ENCODE data around the gene ZSCAN5B. TPM values are rescaled to one million over a fixed set of nuclear protein-coding genes. Genes with fewer than 3 reads are reported as not detected.
"Not testable (repeated sequence)": the region's sequence is repeated elsewhere in the genome, so short reads cannot be mapped to it uniquely, and the experiment has no call there.

Gene ZSCAN5B
- total and polyA plus RNA-seq, 7 experiments from 2014 or later: not detected

DNA sequence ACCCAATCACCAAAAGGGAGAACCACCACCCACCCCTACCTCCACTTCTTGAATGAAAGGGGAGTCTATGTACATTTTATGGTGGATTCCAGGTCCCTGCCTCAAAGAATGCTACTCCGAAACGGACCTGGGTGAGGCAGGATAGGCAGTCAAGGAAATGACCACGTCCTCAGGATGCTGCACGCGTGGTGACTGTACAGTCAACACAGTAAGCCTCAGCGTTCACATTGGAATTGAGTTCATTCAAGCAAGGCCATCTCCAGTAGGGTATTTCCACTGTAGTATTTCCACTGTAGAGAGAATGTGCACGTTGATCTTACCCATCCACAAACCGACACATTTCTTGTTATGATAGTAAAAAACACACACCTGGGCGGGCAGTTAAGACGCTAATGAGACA, 21.4 kb upstream of the ZSCAN5B start:
- Histone ChIP-seq H3K9me3 (ENCODE audit: control insufficient read depth in 2 of 3, low read length in 3 of 3) (no peaks in the 10 kb centered on the region), H3K4me1 (ENCODE audit: control insufficient read depth in 2 of 2, insufficient read depth in 2 of 2, low read length in 2 of 2) (no peaks in the 10 kb centered on the region), H3K36me3 (ENCODE audit: control insufficient read depth in 2 of 3, insufficient read depth in 3 of 3, low read length in 3 of 3) (no peaks in the 10 kb centered on the region), H3K27me3 (ENCODE audit: control insufficient read depth in 2 of 2, insufficient read depth in 2 of 2, low read length in 2 of 2) (no peaks in the 10 kb centered on the region), H3K4me3 (ENCODE audit: low read length) (no peak overlapping the region), H3K27ac (ENCODE audit: low read depth, low read length) (no peak overlapping the region)
- POLR2A ChIA-PET: no interaction called here
- intact Hi-C loops (cut with micrococcal nuclease): no loop called here
- DNase-seq: no peak
- Mint-ChIP-seq H3K9me3 (peaks cover 0 to 3% (median 0%) of the 10 kb centered on the region in 11 donors), H3K27ac (no peak overlapping the region), H3K4me3 (no peak overlapping the region), H3K36me3 (peaks cover 0 to 36% (median 18%) of the 10 kb centered on the region in 5 donors), H3K4me1 (peaks cover 0 to 5% (median 4%) of the 10 kb centered on the region in 7 donors), H3K27me3 (peaks cover 15 to 34% (median 29%) of the 10 kb centered on the region in 5 donors)
- ATAC-seq: no peak
- CTCF ChIA-PET: no interaction called here

- ChIA-PET POLR2A (no interaction called here), CTCF (no interaction called here)
- Mint-ChIP-seq H3K27ac (no peak overlapping the region), H3K9me3 (peaks cover 0 to 3% (median 0%) of the 10 kb centered on the region in 11 donors), H3K27me3 (peaks cover 15 to 39% (median 30%) of the 10 kb centered on the region in 5 donors), H3K4me3 (peak overlapping the region in 6 of 10 donors; percentile 4 to 58 (median 51)), H3K36me3 (peaks cover 0 to 20% (median 4%) of the 10 kb centered on the region in 5 donors), H3K4me1 (peaks cover 0 to 5% (median 4%) of the 10 kb centered on the region in 7 donors)
- Histone ChIP-seq H3K4me1 (ENCODE audit: control insufficient read depth in 2 of 2, insufficient read depth in 2 of 2, low read length in 2 of 2) (no peaks in the 10 kb centered on the region), H3K27me3 (ENCODE audit: control insufficient read depth in 2 of 2, insufficient read depth in 2 of 2, low read length in 2 of 2) (no peaks in the 10 kb centered on the region), H3K36me3 (ENCODE audit: control insufficient read depth in 2 of 3, insufficient read depth in 3 of 3, low read length in 3 of 3) (no peaks in the 10 kb centered on the region), H3K9me3 (ENCODE audit: control insufficient read depth in 2 of 3, low read length in 3 of 3) (no peaks in the 10 kb centered on the region), H3K4me3 (ENCODE audit: low read length) (no peak overlapping the region), H3K27ac (ENCODE audit: low read depth, low read length) (no peak overlapping the region)
- DNase-seq (no peak), ATAC-seq (no peak)
- intact Hi-C loops (cut with micrococcal nuclease): no loop called here
Observed at GRCh38 chr19:56217039-56217949, 19.7 kb upstream of the ZSCAN5B start.

GRCh38 chr19:56211718-56212117, 14.1 kb upstream of the ZSCAN5B start:
- no peaks in the 10 kb centered on the region for H3K27me3 ChIP-seq (ENCODE audit: control insufficient read depth in 2 of 2, insufficient read depth in 2 of 2, low read length in 2 of 2)
- no peaks in the 10 kb centered on the region for H3K4me1 Mint-ChIP-seq
- peaks cover 0 to 4% (median 0%) of the 10 kb centered on the region in 11 donors for H3K9me3 Mint-ChIP-seq
- no peaks in the 10 kb centered on the region for H3K36me3 ChIP-seq (ENCODE audit: control insufficient read depth in 2 of 3, insufficient read depth in 3 of 3, low read length in 3 of 3)
- H3K4me1 ChIP-seq (ENCODE audit: control insufficient read depth in 2 of 2, insufficient read depth in 2 of 2, low read length in 2 of 2): no peaks in the 10 kb centered on the region
- no peak for DNase-seq
- peaks cover 6 to 34% (median 22%) of the 10 kb centered on the region in 5 donors for H3K27me3 Mint-ChIP-seq
- CTCF ChIA-PET: no interaction called here
- H3K36me3 Mint-ChIP-seq: no peaks in the 10 kb centered on the region
- no peaks in the 10 kb centered on the region for H3K9me3 ChIP-seq (ENCODE audit: control insufficient read depth in 2 of 3, low read length in 3 of 3)
- intact Hi-C loops (cut with micrococcal nuclease): no loop called here
- no peak overlapping the region for H3K4me3 ChIP-seq (ENCODE audit: low read length)
- H3K27ac Mint-ChIP-seq: no peak overlapping the region
- ATAC-seq: no peak
- POLR2A ChIA-PET: no interaction called here
- H3K4me3 Mint-ChIP-seq: no peak overlapping the region
- no peak overlapping the region for H3K27ac ChIP-seq (ENCODE audit: low read depth, low read length)

GRCh38 chr19:56210036-56210435, 12.5 kb upstream of the ZSCAN5B start:
- ATAC-seq; H3K4me3 Mint-ChIP-seq; H3K27ac Mint-ChIP-seq; H3K27ac ChIP-seq (ENCODE audit: low read depth, low read length); H3K4me1 Mint-ChIP-seq; H3K4me3 ChIP-seq (ENCODE audit: low read length); H3K36me3 Mint-ChIP-seq; intact Hi-C loops (cut with micrococcal nuclease); DNase-seq; H3K9me3 ChIP-seq (ENCODE audit: control insufficient read depth in 2 of 3, low read length in 3 of 3); H3K4me1 ChIP-seq (ENCODE audit: control insufficient read depth in 2 of 2, insufficient read depth in 2 of 2, low read length in 2 of 2); H3K27me3 ChIP-seq (ENCODE audit: control insufficient read depth in 2 of 2, insufficient read depth in 2 of 2, low read length in 2 of 2); POLR2A ChIA-PET; CTCF ChIA-PET; H3K36me3 ChIP-seq (ENCODE audit: control insufficient read depth in 2 of 3, insufficient read depth in 3 of 3, low read length in 3 of 3); H3K9me3 Mint-ChIP-seq: not testable (repeated sequence)
- peaks cover 0 to 23% (median 19%) of the 10 kb centered on the region in 5 donors for H3K27me3 Mint-ChIP-seq

DNA sequence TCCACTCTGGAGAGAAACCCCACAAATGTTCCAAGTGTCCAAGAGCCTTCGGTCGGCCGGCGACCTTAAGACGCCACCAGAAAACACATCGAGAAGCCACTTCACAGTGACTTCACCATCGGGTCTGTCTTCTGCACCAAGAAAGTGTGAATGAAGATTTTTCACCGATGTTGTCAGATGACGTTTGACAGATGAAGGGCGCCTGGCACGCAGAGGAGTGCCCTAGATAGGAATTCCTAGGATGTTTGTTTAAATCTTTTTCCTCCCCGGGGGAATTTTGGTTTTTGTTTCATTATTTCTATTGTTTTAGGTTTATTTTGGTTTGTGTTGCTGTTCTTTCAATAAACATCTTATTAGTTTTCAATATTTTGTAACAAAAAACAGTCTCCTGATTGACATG, 11.5 kb upstream of the ZSCAN5B start:
- Mint-ChIP-seq H3K27me3 (peaks cover 0 to 14% (median 10%) of the 10 kb centered on the region in 5 donors), H3K27ac (no peak overlapping the region), H3K36me3 (no peaks in the 10 kb centered on the region), H3K4me3 (no peak overlapping the region), H3K9me3 (peaks cover 0 to 2% (median 0%) of the 10 kb centered on the region in 11 donors), H3K4me1 (no peaks in the 10 kb centered on the region)
- Histone ChIP-seq H3K4me1 (ENCODE audit: control insufficient read depth in 2 of 2, insufficient read depth in 2 of 2, low read length in 2 of 2) (no peaks in the 10 kb centered on the region), H3K36me3 (ENCODE audit: control insufficient read depth in 2 of 3, insufficient read depth in 3 of 3, low read length in 3 of 3) (no peaks in the 10 kb centered on the region), H3K9me3 (ENCODE audit: control insufficient read depth in 2 of 3, low read length in 3 of 3) (no peaks in the 10 kb centered on the region), H3K27me3 (ENCODE audit: control insufficient read depth in 2 of 2, insufficient read depth in 2 of 2, low read length in 2 of 2) (no peaks in the 10 kb centered on the region), H3K4me3 (ENCODE audit: low read length) (no peak overlapping the region), H3K27ac (ENCODE audit: low read depth, low read length) (no peak overlapping the region)
- CTCF ChIA-PET: no interaction called here
- DNase-seq (no peak), ATAC-seq (no peak)
- POLR2A ChIA-PET: no interaction called here
- intact Hi-C loops (cut with micrococcal nuclease): no loop called here

GRCh38 chr19:56207581-56207980, 10.0 kb upstream of the ZSCAN5B start:
- H3K9me3 Mint-ChIP-seq; H3K4me3 ChIP-seq (ENCODE audit: low read length); H3K27ac Mint-ChIP-seq; ATAC-seq; H3K27ac ChIP-seq (ENCODE audit: low read depth, low read length); CTCF ChIA-PET; H3K36me3 ChIP-seq (ENCODE audit: control insufficient read depth in 2 of 3, insufficient read depth in 3 of 3, low read length in 3 of 3); H3K4me1 ChIP-seq (ENCODE audit: control insufficient read depth in 2 of 2, insufficient read depth in 2 of 2, low read length in 2 of 2); DNase-seq; H3K27me3 ChIP-seq (ENCODE audit: control insufficient read depth in 2 of 2, insufficient read depth in 2 of 2, low read length in 2 of 2); H3K4me1 Mint-ChIP-seq; intact Hi-C loops (cut with micrococcal nuclease); H3K36me3 Mint-ChIP-seq; POLR2A ChIA-PET; H3K4me3 Mint-ChIP-seq; H3K9me3 ChIP-seq (ENCODE audit: control insufficient read depth in 2 of 3, low read length in 3 of 3): not testable (repeated sequence)
- peaks cover 0 to 12% (median 6%) of the 10 kb centered on the region in 5 donors for H3K27me3 Mint-ChIP-seq

GRCh38 chr19:56201973-56202372, 4.4 kb upstream of the ZSCAN5B start, which contains the start of gene ZSCAN5C:
Gene ZSCAN5C, plus strand, starts transcription at chr19:56202273. Its CDS starts 3,641 bp downstream, at chr19:56205914.
- Mint-ChIP-seq H3K4me3 (no peak within 1 kb of the TSS), H3K36me3 (no peaks in the 10 kb centered on the region), H3K27me3 (peaks cover 0 to 10% (median 4%) of the 10 kb centered on the region in 5 donors), H3K27ac (no peak within 1 kb of the TSS), H3K4me1 (no peaks in the 10 kb centered on the region), H3K9me3 (peaks cover 0 to under 1% (median 0%) of the 10 kb centered on the region in 11 donors)
- DNase-seq (no peak), ATAC-seq (no peak)
- no peaks in the 10 kb centered on the region for H3K36me3 ChIP-seq (ENCODE audit: control insufficient read depth in 2 of 3, insufficient read depth in 3 of 3, low read length in 3 of 3)
- H3K27ac ChIP-seq (ENCODE audit: low read depth, low read length): no peak within 1 kb of the TSS
- intact Hi-C loops (cut with micrococcal nuclease): no loop called here
- ChIA-PET CTCF (no interaction called here), POLR2A (no interaction called here)
- no peaks in the 10 kb centered on the region for H3K27me3 ChIP-seq (ENCODE audit: control insufficient read depth in 2 of 2, insufficient read depth in 2 of 2, low read length in 2 of 2)
- H3K4me3 ChIP-seq (ENCODE audit: low read length): no peak within 1 kb of the TSS
- no peaks in the 10 kb centered on the region for H3K4me1 ChIP-seq (ENCODE audit: control insufficient read depth in 2 of 2, insufficient read depth in 2 of 2, low read length in 2 of 2)
- H3K9me3 ChIP-seq (ENCODE audit: control insufficient read depth in 2 of 3, low read length in 3 of 3): no peaks in the 10 kb centered on the region

Data from naive thymus-derived CD4-positive, alpha-beta T cell (primary cell).